ENCODE data around the gene IGF2. TPM values are rescaled to one million over a fixed set of nuclear protein-coding genes. Genes with fewer than 3 reads are reported as not detected.

IGF2 gene
- total and polyA plus RNA-seq, 2 of the 8 experiments (the other 6 are each of a cell fraction or from before 2014, with no cell fraction given), result 0.74 to 1.5 TPM

GRCh38 chr11:2105511-2105910 lies 33.7 kb downstream of the IGF2 start:
- H3K9ac ChIP-seq (replicated peaks in 1 of 4; ENCODE audit: extremely low read depth in 1 of 4, low read depth in 3 of 4, low read length in 3 of 4), result no peak overlapping the region
- CTCF ChIA-PET (ENCODE audit: partially characterized antibody), result interaction anchor here (0.8 to 1.2 kb wide), 3 partner anchors 15 to 228 kb away, joined by 3 to 4 read pairs (median 3); no protein-coding TSS in a partner anchor
- DNase-seq (ENCODE audit: low read depth in 1 of 2, low spot score in 2 of 2) (no peak), FAIRE-seq (no peak)
- no peak overlapping the region for H3K23ac ChIP-seq (ENCODE audit: insufficient read length)
- H3K56ac ChIP-seq (replicated peaks; ENCODE audit: insufficient read length, low read depth, low read length), result no peak overlapping the region
- WGBS, 2 experiments (ENCODE audit: extremely low coverage in 1 of 2, insufficient coverage in 1 of 2, insufficient read length in 1 of 2, insufficient replicate concordance in 2 of 2, low coverage in 1 of 2, low lambda C conversion rate in 2 of 2, missing lambda C conversion rate in 1 of 2), result 79% methylated on average over 7 of the region's 7 CpGs; no CpG with 5 or more reads in 1 of the 2 experiments
- no peak overlapping the region for H2AK5ac ChIP-seq (ENCODE audit: low read depth, low read length)
- H2BK12ac ChIP-seq (ENCODE audit: low read depth, low read length), result no peak overlapping the region
- no peaks in the 10 kb centered on the region for H3K36me3 ChIP-seq (ENCODE audit: control insufficient read depth in 2 of 4, insufficient read depth in 4 of 4, low read length in 3 of 4)
- no peak overlapping the region for H2BK5ac ChIP-seq (ENCODE audit: low read depth, low read length)
- no peak overlapping the region for H3K14ac ChIP-seq (ENCODE audit: insufficient read length)
- H3K27me3 ChIP-seq (replicated peaks in 1 of 4; ENCODE audit: control insufficient read depth in 3 of 4, extremely low read depth in 1 of 4, insufficient read depth in 3 of 4, low read length in 3 of 4), result no peaks in the 10 kb centered on the region
- H2BK120ac ChIP-seq (replicated peaks; ENCODE audit: low read depth, low read length), result no peak overlapping the region
- H3K4ac ChIP-seq (replicated peaks; ENCODE audit: insufficient read length, low read depth, low read length), result no peak overlapping the region
- H4K8ac ChIP-seq (ENCODE audit: extremely low read depth, insufficient read depth, low read length), result peak overlapping the region; percentile 57; the same call in 1 of the 2 replicates
- H2BK20ac ChIP-seq (ENCODE audit: low read length), result no peak overlapping the region
- no peak overlapping the region for H4K91ac ChIP-seq (replicated peaks; ENCODE audit: insufficient read length, low read length)
- H4K20me1 ChIP-seq (replicated peaks in 1 of 2; ENCODE audit: control insufficient read depth in 1 of 2, insufficient read depth in 2 of 2, low read length in 2 of 2), result no peaks in the 10 kb centered on the region
- peaks cover 10% of the 10 kb centered on the region; the same call in 1 of the 2 replicates for H3K23me2 ChIP-seq (ENCODE audit: low read depth, low read length)
- no peaks in the 10 kb centered on the region for H3K79me1 ChIP-seq (ENCODE audit: low read depth, low read length)
- POLR2A ChIA-PET (ENCODE audit: partially characterized antibody), result no interaction called here
- H3K27ac ChIP-seq (ENCODE audit: low read depth, low read length), result no peak overlapping the region
- H2BK15ac ChIP-seq (ENCODE audit: low read length), result no peak overlapping the region
- no peaks in the 10 kb centered on the region for H3K79me2 ChIP-seq (ENCODE audit: control insufficient read depth in 1 of 2, insufficient read depth in 2 of 2, low read length in 2 of 2)
- no peak overlapping the region for H3K18ac ChIP-seq (ENCODE audit: extremely low read depth, low read length)
- H4K5ac ChIP-seq (ENCODE audit: insufficient read length, low read depth, low read length), result no peak overlapping the region
- H2AFZ ChIP-seq (ENCODE audit: low read length), result no peak overlapping the region
- H3K4me3 ChIP-seq (ENCODE audit: extremely low read depth in 1 of 4, insufficient read depth in 2 of 4, low read depth in 3 of 4, low read length in 4 of 4), result no peak overlapping the region
- peaks cover 0 to 4% (median 0%) of the 10 kb centered on the region in 4 experiments; a peak in 3 of 7 replicates for H3K4me1 ChIP-seq (replicated peaks in 1 of 4; ENCODE audit: control insufficient read depth in 3 of 4, insufficient read depth in 4 of 4, low read length in 3 of 4)
- no peak overlapping the region for H3K4me2 ChIP-seq (ENCODE audit: insufficient read depth in 1 of 2, low read depth in 2 of 2, low read length in 2 of 2)
- H3K9me3 ChIP-seq (ENCODE audit: insufficient read depth in 2 of 2, low read depth in 1 of 2, low read length in 1 of 2), result no peaks in the 10 kb centered on the region
- no peak for TF ChIP-seq POU5F1 (IDR thresholded peaks at IDR 0.05; ENCODE audit: low read depth, low read length)
- no peak for TF ChIP-seq CTBP2 (IDR thresholded peaks at IDR 0.05; ENCODE audit: borderline replicate concordance, insufficient read depth, insufficient read length, low read length)
- no peak for TF ChIP-seq RAD21 (IDR thresholded peaks at IDR 0.05 in 1 of 2, conservative IDR thresholded peaks at IDR 0.05 in 1 of 2; ENCODE audit: low read depth in 2 of 2, low read length in 2 of 2)
- TF ChIP-seq RNF2 (IDR thresholded peaks at IDR 0.05; ENCODE audit: borderline replicate concordance, low read depth, low read length, missing control alignments, poor library complexity, severe bottlenecking), result no peak
- no peak for TF ChIP-seq ASH2L (IDR thresholded peaks at IDR 0.05; ENCODE audit: low read length)
- TF ChIP-seq TAF1 (IDR thresholded peaks at IDR 0.05; ENCODE audit: low read depth, low read length), result no peak
- TF ChIP-seq RXRA (IDR thresholded peaks at IDR 0.05; ENCODE audit: insufficient read depth, low read depth, low read length), result no peak
- no peak for TF ChIP-seq RFX5 (IDR thresholded peaks at IDR 0.05; ENCODE audit: borderline replicate concordance, low read depth, low read length)
- TF ChIP-seq POLR2AphosphoS5 (IDR thresholded peaks at IDR 0.05; ENCODE audit: low read depth, low read length), result no peak
- TF ChIP-seq TBP (IDR thresholded peaks at IDR 0.05; ENCODE audit: low read depth, low read length), result no peak

Data from H1 (cell line).